GM18951 (cell line): ENCODE measurements around the gene TDO2.

ENCODE experiments used
- POLR2A ChIP-seq: IDR thresholded peaks from 4 replicates; pipeline ENCODE4 v1.6.1; 2011; ENCODE audit warnings: mild to moderate bottlenecking; ENCODE audit not compliant: insufficient read length, insufficient read depth; ENCODE audit errors: extremely low read depth
- in situ Hi-C: fragments of 300-500 bp; cut with MboI; formaldehyde crosslinking; loops from one replicate; pipeline ENCODE4 v1.12.0; 2022; ENCODE audit warnings: low sequenced_read_pairs, mixed read lengths, inconsistent platforms; ENCODE audit not compliant: unreplicated experiment

TDO2 gene

DNA sequence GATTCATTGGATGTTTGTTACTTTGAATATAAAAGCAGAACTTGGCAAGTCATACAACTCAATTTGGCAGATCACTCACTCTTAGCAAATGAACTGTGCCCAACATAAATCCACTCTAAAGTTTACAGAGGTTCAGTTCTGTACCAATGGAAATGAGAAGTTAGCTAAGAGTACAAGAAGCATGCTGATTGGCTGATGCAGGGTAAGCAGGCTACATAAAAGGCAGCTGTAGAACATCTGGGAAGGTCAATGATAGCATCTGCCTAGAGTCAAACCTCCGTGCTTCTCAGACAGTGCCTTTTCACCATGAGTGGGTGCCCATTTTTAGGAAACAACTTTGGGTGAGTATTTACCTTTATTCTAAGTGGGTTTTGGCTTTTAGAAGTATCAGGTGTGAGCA is at the start of gene TDO2:
TSS of gene TDO2 (plus strand) at position 244 of the 400 bp plus-strand sequence. CDS start at position 307, 63 bp downstream.
- no peak for TF ChIP-seq POLR2A
- in situ Hi-C loops: no loop called here

- TF ChIP-seq POLR2A: no peak
- in situ Hi-C loops: no loop called here
These were observed 48.8 kb upstream of the TDO2 start for GRCh38 chr4:155854582-155855226.

DNA sequence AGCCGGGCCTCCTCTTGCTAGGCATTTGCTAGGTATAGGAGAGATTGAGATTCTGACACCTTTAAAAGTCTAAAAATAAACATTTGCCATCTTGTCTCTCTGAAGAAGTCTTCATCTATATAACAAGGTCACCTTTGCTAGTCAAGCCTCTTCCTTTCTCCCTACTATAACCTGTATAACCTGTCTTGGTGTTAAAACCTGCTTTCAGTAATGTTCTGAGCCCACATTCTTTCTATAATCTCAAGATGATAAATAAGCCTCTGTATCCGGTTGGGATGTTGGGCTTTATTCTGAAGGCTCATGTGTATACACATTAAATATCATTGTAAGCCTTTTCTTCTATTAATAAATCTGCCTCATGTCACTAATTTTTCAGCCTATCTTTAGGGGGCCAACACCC is 47.6 kb upstream of the TDO2 start:
- TF ChIP-seq POLR2A: no peak
- in situ Hi-C loops: no loop called here

DNA sequence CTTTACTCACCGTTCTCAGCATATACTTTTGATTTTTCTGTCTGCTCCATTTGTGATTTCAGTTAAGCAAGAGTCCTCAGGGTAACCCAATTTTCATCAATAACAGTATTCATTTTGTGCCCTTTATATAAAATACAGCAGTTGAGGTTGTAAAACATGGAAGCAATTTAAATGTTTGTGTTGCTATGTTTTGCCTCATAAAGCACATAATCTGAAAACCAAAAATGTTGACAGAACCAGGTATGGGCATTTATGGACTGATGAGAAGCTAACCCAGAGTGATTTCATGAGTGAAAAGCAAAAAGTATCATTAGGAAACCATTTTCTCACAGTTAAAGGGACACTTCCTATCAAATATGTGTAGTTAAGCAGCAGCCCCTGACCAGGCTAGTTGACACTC is 37.3 kb upstream of the TDO2 start, which contains the start of gene ASIC5:
TSS of gene ASIC5 (minus strand) at position 101 of the 400 bp plus-strand sequence. CDS start at position 50, 51 bp downstream.
- no peak for TF ChIP-seq POLR2A
- in situ Hi-C loops: no loop called here

- in situ Hi-C loops: no loop called here
These were observed 27.6 kb upstream of the TDO2 start for GRCh38 chr4:155875878-155876277.

GRCh38 chr4:155877971-155878370 is 25.5 kb upstream of the TDO2 start:
- TF ChIP-seq POLR2A: no peak
- in situ Hi-C loops: no loop called here

More at GRCh38 chr4:155875878-155876277, 27.6 kb upstream of the TDO2 start:
- no peak for TF ChIP-seq POLR2A

GRCh38 chr4:155878611-155879010 is 24.9 kb upstream of the TDO2 start:
- no peak for TF ChIP-seq POLR2A
- in situ Hi-C loops: no loop called here

GRCh38 chr4:155879767-155880166 is 23.7 kb upstream of the TDO2 start:
- TF ChIP-seq POLR2A: no peak

GRCh38 chr4:155881555-155881954 is 21.9 kb upstream of the TDO2 start:
- in situ Hi-C loops: no loop called here
- no peak for TF ChIP-seq POLR2A

More at GRCh38 chr4:155879767-155880166, 23.7 kb upstream of the TDO2 start:
- in situ Hi-C loops: no loop called here

- in situ Hi-C loops: no loop called here
- no peak for TF ChIP-seq POLR2A
These were observed 19.6 kb upstream of the TDO2 start for GRCh38 chr4:155883895-155884294.

DNA sequence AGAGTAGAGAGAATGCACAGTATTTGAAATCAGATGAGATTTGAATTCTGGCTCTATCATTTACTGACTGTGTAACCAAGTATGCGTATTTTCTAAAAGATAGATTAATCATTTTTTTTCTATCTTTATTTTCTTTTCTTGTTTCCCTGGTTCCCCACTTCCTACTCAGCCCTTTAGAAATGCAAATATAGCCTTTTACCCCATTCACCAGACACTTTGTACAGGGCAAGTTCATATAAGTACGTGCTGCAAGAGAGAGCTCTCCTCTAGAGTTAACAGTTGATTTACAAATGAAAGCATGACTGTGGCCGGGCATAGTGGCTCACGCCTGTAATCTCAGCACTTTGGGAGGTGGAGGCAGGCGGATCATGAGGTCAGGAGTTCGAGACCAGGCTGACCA is 17.8 kb upstream of the TDO2 start:
- TF ChIP-seq POLR2A: no peak
- in situ Hi-C loops: no loop called here

DNA sequence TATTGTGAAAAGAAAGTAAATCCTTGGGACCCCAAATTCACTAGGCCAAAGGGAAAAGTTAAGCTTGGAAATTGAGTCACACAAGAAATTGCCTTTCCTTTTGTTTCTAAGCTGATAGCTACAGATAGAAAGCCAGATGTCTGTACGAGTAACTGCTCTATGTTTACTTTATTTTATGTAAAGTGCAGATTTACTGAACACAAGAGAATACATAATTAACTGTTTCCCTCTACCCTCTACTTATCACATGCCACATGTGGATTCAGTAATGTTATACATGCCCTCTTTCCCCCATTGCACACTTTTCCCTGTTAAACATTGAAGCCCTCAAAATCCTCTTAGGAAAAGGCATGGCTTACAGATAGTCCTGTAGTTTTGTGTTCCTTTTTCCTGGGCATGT is 16.5 kb upstream of the TDO2 start:
- no peak for TF ChIP-seq POLR2A
- in situ Hi-C loops: no loop called here

DNA sequence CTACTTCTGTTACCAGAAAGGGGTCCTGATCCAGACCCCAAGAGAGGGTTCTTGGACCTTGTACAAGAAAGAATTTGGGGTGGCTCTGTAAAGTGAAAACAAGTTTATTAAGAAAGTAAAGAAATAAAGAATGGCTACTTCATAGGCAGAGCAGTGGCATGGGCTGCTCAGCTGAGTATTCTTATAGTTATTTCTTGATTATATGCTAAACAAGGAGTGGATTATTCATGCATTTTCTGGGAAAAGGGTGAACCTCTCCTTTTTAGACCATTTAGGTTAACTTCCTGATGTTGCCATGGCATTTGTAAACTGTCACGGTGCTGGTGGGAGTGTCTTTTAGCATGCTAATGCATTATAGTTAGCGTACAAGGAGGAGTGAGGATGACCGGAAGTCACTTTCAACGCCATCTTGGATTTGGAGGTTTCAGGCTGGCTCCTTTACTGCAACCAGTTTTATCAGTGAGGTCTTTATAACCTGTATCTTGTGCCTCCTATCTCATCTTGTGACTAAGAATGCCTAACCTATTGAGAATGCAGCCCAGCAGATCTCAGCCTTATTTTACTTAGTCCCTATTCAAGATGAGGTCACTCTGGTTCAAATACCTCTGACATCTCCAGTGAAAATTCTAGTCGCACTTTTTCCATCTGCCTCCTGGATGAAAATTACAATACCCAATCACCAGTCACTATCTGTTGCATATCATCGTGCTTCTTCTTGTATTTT is 15.5 kb upstream of the TDO2 start:
- in situ Hi-C loops: no loop called here
- no peak for TF ChIP-seq POLR2A
